Measurements from ENCODE around the gene SENP1. TPM values are rescaled to one million over a fixed set of nuclear protein-coding genes. Genes with fewer than 3 reads are reported as not detected.

SENP1 gene
- total RNA-seq, 6 experiments from 2014 or later, result 3.6 to 6.5 (median 5.1) TPM

DNA sequence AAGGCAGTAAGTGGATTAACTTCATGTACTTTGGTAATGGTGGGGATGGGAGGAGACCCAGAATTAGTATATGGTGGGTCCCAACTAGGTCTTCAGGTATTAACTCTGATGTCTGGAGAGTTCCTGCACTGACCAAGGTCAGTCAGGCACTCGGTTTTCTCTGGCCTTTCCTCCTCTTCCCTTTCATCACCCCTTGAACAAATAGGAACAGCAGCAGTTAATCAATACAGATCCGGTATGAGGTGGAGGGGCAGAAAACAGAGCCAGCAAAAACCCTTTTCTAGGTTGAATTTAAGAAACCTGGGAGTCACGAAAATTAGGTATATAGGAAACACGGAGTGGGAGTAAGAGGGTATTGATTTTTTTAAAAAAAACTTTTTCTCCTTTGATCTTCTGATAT is 17.3 kb upstream of the SENP1 start:
- DNase-seq (no peak), ATAC-seq (peak; percentile 38 to 65 (median 56))
- TF ChIP-seq CTCF (IDR thresholded peaks at IDR 0.05), result no peak
- no peak for TF ChIP-seq POLR2A (IDR thresholded peaks at IDR 0.05)
- Histone ChIP-seq H3K27ac (no peak overlapping the region), H3K9me3 (no peaks in the 10 kb centered on the region), H3K27me3 (no peaks in the 10 kb centered on the region), H3K36me3 (no peaks in the 10 kb centered on the region), H3K4me1 (peaks cover 0 to 8% (median 0%) of the 10 kb centered on the region in 4 donors), H3K4me3 (no peak overlapping the region)
- intact Hi-C loops (cut with DNase I), result no loop called here
- 26% methylated on average over 4 of the region's 4 CpGs for WGBS (ENCODE audit: insufficient coverage, low coverage, low lambda C conversion rate, missing lambda C conversion rate)

DNA sequence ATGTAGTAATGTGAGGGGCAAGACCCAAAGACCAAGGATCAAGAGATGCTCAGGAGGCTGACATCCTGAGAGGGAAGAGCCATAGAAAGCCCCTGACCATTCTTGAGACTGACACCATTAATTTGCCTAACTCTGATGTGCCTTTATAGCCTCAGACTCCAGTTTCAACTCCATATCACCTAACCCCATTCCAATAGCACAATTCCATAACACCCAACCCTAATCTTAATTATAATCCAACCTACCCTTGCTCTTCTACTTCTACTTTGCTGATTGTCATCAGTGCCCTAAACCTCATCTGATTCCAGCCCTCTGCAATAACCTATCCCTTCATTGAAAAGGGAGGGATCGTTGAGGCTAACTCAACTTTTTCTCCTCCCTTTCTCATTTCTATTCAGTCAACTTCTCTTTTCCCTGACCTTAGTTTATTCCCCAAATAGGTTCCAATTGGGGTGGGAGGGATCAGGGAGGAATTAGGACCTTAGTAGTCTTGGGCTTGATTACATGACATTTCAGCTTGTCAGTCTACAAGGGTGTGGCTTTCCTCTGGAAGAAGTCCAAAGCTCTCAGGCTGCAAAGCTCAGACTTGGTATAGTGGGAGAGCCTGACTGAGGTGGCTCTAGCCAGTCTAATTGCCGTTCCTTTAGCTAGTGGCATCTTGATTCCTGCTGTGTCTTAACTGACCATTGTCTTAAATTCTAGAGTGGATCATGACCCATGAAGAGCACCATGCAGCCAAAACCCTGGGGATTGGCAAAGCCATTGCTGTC is 16.4 kb upstream of the SENP1 start:
- no peaks in the 10 kb centered on the region for H3K9me3 ChIP-seq
- DNase-seq (no peak), ATAC-seq (peak in 2 of 4 donors; percentile 14 to 26)
- TF ChIP-seq POLR2A (IDR thresholded peaks at IDR 0.05) (no peak), CTCF (IDR thresholded peaks at IDR 0.05) (no peak)
- no peaks in the 10 kb centered on the region for H3K27me3 ChIP-seq
- no peaks in the 10 kb centered on the region for H3K36me3 ChIP-seq
- 100% methylated on average over 1 of the region's 2 CpGs for WGBS (ENCODE audit: insufficient coverage, low coverage, low lambda C conversion rate, missing lambda C conversion rate)
- intact Hi-C loops (cut with DNase I), result no loop called here
- H3K4me3 ChIP-seq, result no peak overlapping the region
- peaks cover 0 to 8% (median 0%) of the 10 kb centered on the region in 4 donors for H3K4me1 ChIP-seq
- H3K27ac ChIP-seq, result no peak overlapping the region

DNA sequence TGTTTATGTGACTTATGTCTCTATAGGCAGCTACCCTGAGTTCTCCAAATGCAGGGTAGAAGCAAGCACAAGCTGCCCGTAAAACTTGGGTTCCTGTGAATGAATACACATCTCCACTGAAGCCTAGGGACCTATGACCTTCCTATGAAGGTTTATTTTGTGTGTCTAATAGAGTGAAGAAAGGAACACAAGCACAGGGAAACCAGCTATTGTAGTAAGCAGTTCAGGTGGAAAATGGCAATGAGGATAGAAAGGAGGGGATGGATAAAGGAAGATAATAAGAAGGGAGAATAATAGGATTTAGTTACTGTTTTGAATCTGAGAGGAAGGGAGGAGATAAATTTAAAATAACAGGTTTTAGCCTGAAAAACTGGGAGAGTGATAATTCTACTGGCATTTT is 15.6 kb upstream of the SENP1 start:
- Histone ChIP-seq H3K4me3 (no peak overlapping the region), H3K9me3 (no peaks in the 10 kb centered on the region), H3K27me3 (no peaks in the 10 kb centered on the region), H3K4me1 (peaks cover 0 to 8% (median 0%) of the 10 kb centered on the region in 4 donors), H3K27ac (no peak overlapping the region), H3K36me3 (no peaks in the 10 kb centered on the region)
- TF ChIP-seq CTCF (IDR thresholded peaks at IDR 0.05) (no peak), POLR2A (IDR thresholded peaks at IDR 0.05) (no peak)
- DNase-seq, result no peak
- no peak for ATAC-seq
- WGBS (ENCODE audit: insufficient coverage, low coverage, low lambda C conversion rate, missing lambda C conversion rate), result 100% methylated on average over 1 of the region's 1 CpG
- intact Hi-C loops (cut with DNase I), result no loop called here

GRCh38 chr12:48119834-48120195 is 13.9 kb upstream of the SENP1 start:
- TF ChIP-seq CTCF (IDR thresholded peaks at IDR 0.05) (no peak), POLR2A (IDR thresholded peaks at IDR 0.05) (no peak)
- Histone ChIP-seq H3K36me3 (no peaks in the 10 kb centered on the region), H3K27me3 (no peaks in the 10 kb centered on the region), H3K9me3 (no peaks in the 10 kb centered on the region), H3K27ac (no peak overlapping the region), H3K4me3 (peak overlapping the region; percentile 26 to 52 (median 32)), H3K4me1 (peaks cover 0 to 8% (median 0%) of the 10 kb centered on the region in 4 donors)
- intact Hi-C loops (cut with DNase I), result no loop called here
- WGBS (ENCODE audit: insufficient coverage, low coverage, low lambda C conversion rate, missing lambda C conversion rate), result 30% methylated on average over 5 of the region's 5 CpGs
- DNase-seq, result no peak
- no peak for ATAC-seq
